Endothelial cell of umbilical vein (primary cell): Measurements from ENCODE around the gene TULP4. TPM values are rescaled to one million over a fixed set of nuclear protein-coding genes. Genes with fewer than 3 reads are reported as not detected.

Source experiments
- BruUV-seq: library from RNA; stranded (reverse); fragments of 400-500 nt; replicated peaks from 2 replicates; lab custom pipeline; 2021; lab: Mats Ljungman, UMichigan
- CTCF ChIA-PET: fragments of 300-600, 350-600 bp; sonication (Branson Sonifier 250); formaldehyde crosslinking; loops from one replicate; lab custom pipeline; 2021; ENCODE audit warnings: antibody characterized with exemption, inconsistent platforms; lab: Charles Lee
- POLR2A ChIA-PET: fragments of 300-600, 350-600 bp; sonication (Branson Sonifier 250); formaldehyde crosslinking; loops from one replicate; lab custom pipeline; 2021; ENCODE audit warnings: antibody characterized with exemption, inconsistent platforms; lab: Charles Lee
- DNase-seq: peaks from one replicate; pipeline ENCODE4 v3.0.0-alpha.2; 2011; ENCODE audit warnings: low read depth, low spot score
- FAIRE-seq: peaks from 2 replicates; lab custom pipeline; 2011; peaks lifted over from hg19 to GRCh38; lab: Jason Lieb, UNC
- H2AFZ ChIP-seq: 2 replicates; pipeline ENCODE4 v1.6.0; 2012; ENCODE audit warnings: low read depth, low read length, control low read depth, inconsistent platforms
- H3K27ac ChIP-seq: 2 replicates; pipeline ENCODE4 v1.5.1; 2011; ENCODE audit warnings: low read depth, mild to moderate bottlenecking, control low read depth, low read length, moderate library complexity; ENCODE audit not compliant: insufficient read depth
- H3K27me3 ChIP-seq, 2 experiments: 2 replicates each; pipeline versions ENCODE4 v1.6.0 to v1.6.1; 2011; ENCODE audit warnings: low read length in 2 of 2, mixed read lengths in 1 of 2; ENCODE audit not compliant: control insufficient read depth in 2 of 2, insufficient read depth in 2 of 2
- H3K36me3 ChIP-seq, 2 experiments: 2 replicates in 1 of 2; 3 replicates in 1 of 2; pipeline ENCODE4 v1.5.1; 2011; ENCODE audit warnings: low read length in 2 of 2, mild to moderate bottlenecking in 1 of 2, moderate library complexity in 1 of 2; ENCODE audit not compliant: control insufficient read depth in 2 of 2, insufficient read depth in 2 of 2; ENCODE audit errors: extremely low read depth in 1 of 2
- H3K4me1 ChIP-seq: 3 replicates; pipeline ENCODE4 v1.5.1; 2011; ENCODE audit warnings: mild to moderate bottlenecking, low read length; ENCODE audit not compliant: control insufficient read depth, insufficient read depth; ENCODE audit errors: extremely low read depth
- H3K4me2 ChIP-seq: 2 replicates; pipeline ENCODE4 v1.6.1; 2011; ENCODE audit warnings: low read length, control low read depth, mixed read lengths; ENCODE audit not compliant: insufficient read depth
- H3K4me3 ChIP-seq, 3 experiments: fragments of 200-600 bp in 1 of 3; sonication (generic), shearing (Covaris generic) in 1 of 3; replicated peaks in 1 of 3; 2 replicates each; pipeline ENCODE4 v1.5.1; 2011 to 2016; ENCODE audit warnings: control low read depth in 3 of 3, low read length in 3 of 3, mild to moderate bottlenecking in 2 of 3, inconsistent platforms in 1 of 3, low read depth in 1 of 3, moderate library complexity in 1 of 3; ENCODE audit not compliant: insufficient read depth in 1 of 3
- H3K79me2 ChIP-seq: 2 replicates; pipeline ENCODE4 v1.6.0; 2012; ENCODE audit warnings: low read length, inconsistent platforms; ENCODE audit not compliant: control insufficient read depth, insufficient read depth
- H3K9ac ChIP-seq: replicated peaks from 2 replicates; pipeline ENCODE3; 2011; ENCODE audit warnings: low read length, control low read depth; ENCODE audit not compliant: insufficient read depth; ENCODE audit errors: extremely low read depth
- H3K9me1 ChIP-seq: replicated peaks from 3 replicates; pipeline ENCODE4 v1.6.0; 2011; ENCODE audit warnings: mild to moderate bottlenecking, low read length; ENCODE audit not compliant: control insufficient read depth, insufficient read depth; ENCODE audit errors: extremely low read depth
- H3K9me3 ChIP-seq: replicated peaks from 2 replicates; pipeline ENCODE4 v1.5.1; 2012; ENCODE audit warnings: low read length, inconsistent platforms; ENCODE audit not compliant: control insufficient read depth, insufficient read depth
- H4K20me1 ChIP-seq: replicated peaks from 2 replicates; pipeline ENCODE3; 2011; ENCODE audit warnings: mild to moderate bottlenecking, low read length; ENCODE audit not compliant: control insufficient read depth, insufficient read depth; ENCODE audit errors: extremely low read depth
- EZH2 ChIP-seq: IDR thresholded peaks from 2 replicates; pipeline ENCODE4 v1.6.1; 2012; ENCODE audit warnings: borderline replicate concordance, low read depth, mild to moderate bottlenecking, moderate library complexity, low read length, inconsistent platforms; ENCODE audit not compliant: severe bottlenecking
- FOS ChIP-seq: IDR thresholded peaks from 2 replicates; pipeline ENCODE4 v1.6.1; 2011; ENCODE audit warnings: mild to moderate bottlenecking, low read length, moderate library complexity, borderline replicate concordance; ENCODE audit not compliant: insufficient read depth
- GATA2 ChIP-seq: IDR thresholded peaks from 2 replicates; pipeline ENCODE4 v1.7.0; 2011; ENCODE audit warnings: low read depth, mild to moderate bottlenecking, moderate library complexity, mixed read lengths, low read length; ENCODE audit not compliant: insufficient read length, insufficient read depth
- JUN ChIP-seq: IDR thresholded peaks from 2 replicates; pipeline ENCODE4 v1.6.1; 2011; ENCODE audit warnings: borderline replicate concordance, low read depth; ENCODE audit not compliant: insufficient read length, insufficient read depth
- MAX ChIP-seq: IDR thresholded peaks from 2 replicates; pipeline ENCODE4 v1.6.1; 2011; ENCODE audit not compliant: insufficient read depth, insufficient read length
- MYC ChIP-seq: IDR thresholded peaks from one replicate; pipeline ENCODE4 v1.6.1; 2011; ENCODE audit warnings: mild to moderate bottlenecking, low read depth, low read length
- POLR2A ChIP-seq: IDR thresholded peaks from 2 replicates; pipeline ENCODE4 v1.6.1; 2012; ENCODE audit warnings: low read depth, mild to moderate bottlenecking, control low read depth, low read length
- POLR2AphosphoS5 ChIP-seq: IDR thresholded peaks from 2 replicates; pipeline ENCODE4 v1.6.1; 2012; ENCODE audit warnings: low read depth, mild to moderate bottlenecking, control low read depth, low read length, moderate library complexity; ENCODE audit not compliant: insufficient read depth
- dilution Hi-C: fragments of 300-500 bp; cut with MboI; formaldehyde crosslinking; loops from one replicate; pipeline ENCODE4 v1.15.0; 2019; ENCODE audit warnings: low sequenced_read_pairs; ENCODE audit not compliant: extremely low pct_ligation_motif_present
- intact Hi-C: fragments of 100-400 bp; cut with micrococcal nuclease; formaldehyde crosslinking; loops from one replicate; pipeline ENCODE4 v1.10.0; 2022
- polyA plus RNA-seq, 4 experiments: library from polyadenylated mRNA; depleted of rRNA in 3 of 4; stranded (reverse) in 3 of 4; unstranded in 1 of 4; fragments of >200 nt; gene quantifications; 2 replicates each; pipeline versions ENCODE4 v1.2.1 to v1.2.3, GENCODE V29; 2011 to 2012; ENCODE audit warnings: missing spikeins in 1 of 4
- total RNA-seq: library from RNA; stranded (reverse); gene quantifications from 2 replicates; pipeline ENCODE4 v1.2.3, GENCODE V29; 2021
- TF ChIP-seq, protein P1 (sequence below), 2 donors: IDR thresholded peaks; 1 replicate in 1 of 2; 2 replicates in 1 of 2; pipeline ENCODE4 v1.5.1; 2011; ENCODE audit warnings: low read length in 2 of 2, mild to moderate bottlenecking in 2 of 2, moderate library complexity in 2 of 2, control low read depth in 1 of 2, inconsistent platforms in 1 of 2, low read depth in 1 of 2; ENCODE audit not compliant: insufficient read depth in 1 of 2; ENCODE audit errors: extremely low read depth in 1 of 2

The TULP4 gene
- total and polyA plus RNA-seq, 2 donors (not counting 3 experiments of a cell fraction or from before 2014, with no cell fraction given) = 10.8 to 55.1 TPM

DNA sequence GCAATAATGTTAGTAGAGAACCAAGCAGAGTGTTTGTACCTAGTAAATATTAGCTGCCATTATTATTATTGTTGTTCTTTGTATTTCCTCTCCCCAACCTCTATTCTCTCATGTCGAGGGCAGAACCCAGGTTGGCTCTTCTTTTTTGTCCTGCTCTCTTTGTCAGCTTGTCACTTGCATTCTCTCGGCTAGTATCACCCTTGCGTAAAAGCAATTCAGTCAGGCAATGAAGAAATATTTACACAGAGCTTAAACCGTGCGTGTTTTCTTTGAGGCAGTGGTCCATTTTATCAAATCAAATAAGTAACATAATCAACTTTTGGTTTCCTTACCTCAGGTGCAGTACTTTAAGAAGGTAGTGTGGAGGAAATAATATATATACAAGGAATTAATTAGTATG lies 83.9 kb downstream of the TULP4 start:
- intact Hi-C loops = no loop called here
- TF ChIP-seq MAX = no peak
- no peak for TF ChIP-seq JUN
- TF ChIP-seq GATA2 = no peak
- TF ChIP-seq MYC = no peak
- TF ChIP-seq FOS = no peak
- TF ChIP-seq POLR2AphosphoS5 = no peak
- TF ChIP-seq EZH2 = no peak
- no peak for TF ChIP-seq POLR2A
- TF ChIP-seq, protein P1, sequence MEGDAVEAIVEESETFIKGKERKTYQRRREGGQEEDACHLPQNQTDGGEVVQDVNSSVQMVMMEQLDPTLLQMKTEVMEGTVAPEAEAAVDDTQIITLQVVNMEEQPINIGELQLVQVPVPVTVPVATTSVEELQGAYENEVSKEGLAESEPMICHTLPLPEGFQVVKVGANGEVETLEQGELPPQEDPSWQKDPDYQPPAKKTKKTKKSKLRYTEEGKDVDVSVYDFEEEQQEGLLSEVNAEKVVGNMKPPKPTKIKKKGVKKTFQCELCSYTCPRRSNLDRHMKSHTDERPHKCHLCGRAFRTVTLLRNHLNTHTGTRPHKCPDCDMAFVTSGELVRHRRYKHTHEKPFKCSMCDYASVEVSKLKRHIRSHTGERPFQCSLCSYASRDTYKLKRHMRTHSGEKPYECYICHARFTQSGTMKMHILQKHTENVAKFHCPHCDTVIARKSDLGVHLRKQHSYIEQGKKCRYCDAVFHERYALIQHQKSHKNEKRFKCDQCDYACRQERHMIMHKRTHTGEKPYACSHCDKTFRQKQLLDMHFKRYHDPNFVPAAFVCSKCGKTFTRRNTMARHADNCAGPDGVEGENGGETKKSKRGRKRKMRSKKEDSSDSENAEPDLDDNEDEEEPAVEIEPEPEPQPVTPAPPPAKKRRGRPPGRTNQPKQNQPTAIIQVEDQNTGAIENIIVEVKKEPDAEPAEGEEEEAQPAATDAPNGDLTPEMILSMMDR (IDR thresholded peaks at IDR 0.05; ENCODE audit: extremely low read depth in 1 of 2, insufficient read depth in 1 of 2, low read depth in 1 of 2, low read length in 2 of 2) = no peak

More for the DNA sequence above, 83.9 kb downstream of the TULP4 start:
- dilution Hi-C loops = no loop called here
- CTCF ChIA-PET = interaction anchor here (3.2 kb wide), 1 partner anchor 9 kb away, joined by 14 read pairs; no protein-coding TSS in a partner anchor
- POLR2A ChIA-PET = no interaction called here
- no peaks in the 10 kb centered on the region for H3K9me3 ChIP-seq
- no TSS peak for BruUV-seq
- H4K20me1 ChIP-seq = no peaks in the 10 kb centered on the region
- peaks cover 20% of the 10 kb centered on the region for H3K4me1 ChIP-seq
- no peaks in the 10 kb centered on the region for H3K36me3 ChIP-seq
- DNase-seq = no peak
- H3K27me3 ChIP-seq = no peaks in the 10 kb centered on the region
- H2AFZ ChIP-seq = no peak overlapping the region
- H3K27ac ChIP-seq = no peak overlapping the region
- H3K9ac ChIP-seq = no peak overlapping the region
- no peak overlapping the region for H3K4me3 ChIP-seq
- no peaks in the 10 kb centered on the region for H3K79me2 ChIP-seq
- no peak overlapping the region for H3K4me2 ChIP-seq
- no peaks in the 10 kb centered on the region for H3K9me1 ChIP-seq
- FAIRE-seq = no peak
